ENCODE measurements around the gene KHDRBS1. TPM values are rescaled to one million over a fixed set of nuclear protein-coding genes. Genes with fewer than 3 reads are reported as not detected.

Gene KHDRBS1
- total and polyA plus RNA-seq, 2 experiments from 2014 or later = 191 to 251 TPM

GRCh38 chr1:32062867-32063230 is 49.2 kb downstream of the KHDRBS1 start (continued):
- TF ChIP-seq CTCF (conservative IDR thresholded peaks at IDR 0.05; ENCODE audit: low read depth in 2 of 2) (no peak), JUNB (IDR thresholded peaks at IDR 0.05; ENCODE audit: unreplicated experiment) (no peak), NANOG (IDR thresholded peaks at IDR 0.05; ENCODE audit: borderline replicate concordance) (no peak), ETS1 (IDR thresholded peaks at IDR 0.05) (no peak), EZH2phosphoT487 (IDR thresholded peaks at IDR 0.05; ENCODE audit: unreplicated experiment) (no peak), EZH2 (IDR thresholded peaks at IDR 0.05; ENCODE audit: low read depth, unreplicated experiment) (no peak), REST (IDR thresholded peaks at IDR 0.05; ENCODE audit: unreplicated experiment) (no peak), ZNF331 (CRISPR knock-in tag; IDR thresholded peaks at IDR 0.05; ENCODE audit: low read depth) (no peak), POLR2AphosphoS5 (IDR thresholded peaks at IDR 0.05; ENCODE audit: low read depth) (no peak; the same call in 1 of the 2 replicates), CREB1 (CRISPR knock-in tag; IDR thresholded peaks at IDR 0.05; ENCODE audit: low read depth) (no peak), STAT1 (IDR thresholded peaks at IDR 0.05; ENCODE audit: unreplicated experiment) (no peak), ZNF114 (CRISPR knock-in tag; IDR thresholded peaks at IDR 0.05) (no peak)

GRCh38 chr1:32063261-32063681 is 49.6 kb downstream of the KHDRBS1 start:
- peaks cover 33% of the 10 kb centered on the region for H4K20me1 ChIP-seq (replicated peaks; ENCODE audit: insufficient read depth)
- 0 out of 2 replicates have a peak overlapping the region, but pooled peaks have one; percentile 67 for H3K4me2 ChIP-seq
- ATAC-seq = peak; percentile 11
- no peak overlapping the region for H3K4me3 Mint-ChIP-seq
- H3K27ac Mint-ChIP-seq = peak overlapping the region; percentile 82; the same call in 1 of the 2 replicates
- peaks cover 32% of the 10 kb centered on the region for H3K4me1 ChIP-seq (ENCODE audit: insufficient read depth)
- peak; percentile 74 for DNase-seq (ENCODE audit: low spot score)
- peaks cover 10% of the 10 kb centered on the region for H3K36me3 ChIP-seq (ENCODE audit: insufficient read depth)
- peak overlapping the region; percentile 2; the same call in 1 of the 2 replicates for H3K27ac ChIP-seq (ENCODE audit: low read depth)
- H3K79me2 ChIP-seq (replicated peaks; ENCODE audit: insufficient read depth) = no peaks in the 10 kb centered on the region
- H3K4me3 ChIP-seq = no peak overlapping the region
- peak; percentile 56 to 57 for TF ChIP-seq CTCF (conservative IDR thresholded peaks at IDR 0.05; ENCODE audit: low read depth in 2 of 2)
- TF ChIP-seq REST (IDR thresholded peaks at IDR 0.05; ENCODE audit: unreplicated experiment) = no peak
- H3F3A ChIP-seq (replicated peaks; ENCODE audit: low read depth) = peaks cover 26% of the 10 kb centered on the region
- no peaks in the 10 kb centered on the region for H3K9me3 Mint-ChIP-seq
- no peaks in the 10 kb centered on the region for H3K9me2 ChIP-seq (ENCODE audit: insufficient read depth)
- no peak overlapping the region for H2AFZ ChIP-seq
- peaks cover 46% of the 10 kb centered on the region for H3K36me3 Mint-ChIP-seq (ENCODE audit: low read depth)
- peaks cover 18% of the 10 kb centered on the region for H3K27me3 Mint-ChIP-seq (ENCODE audit: insufficient read depth, low read depth, poor library complexity)
- no peaks in the 10 kb centered on the region for H3K27me3 ChIP-seq (ENCODE audit: insufficient read depth)
- peaks cover 54% of the 10 kb centered on the region for H3K4me1 Mint-ChIP-seq

Measured in GM23338 (cell line).